Lower leg skin (tissue), 3 donors: ENCODE data around the gene DNAJC11.

Experiments
- POLR2A ChIP-seq, 2 donors: fragments of 450-650 bp; IDR thresholded peaks; one replicate each; pipeline ENCODE4 v1.6.1; 2016 to 2017; ENCODE audit warnings: antibody characterized with exemption in 2 of 2, mild to moderate bottlenecking in 1 of 2, moderate library complexity in 1 of 2
- TF ChIP-seq, protein P1 (sequence below), 3 donors: fragments of 450-650 bp; IDR thresholded peaks; one replicate each; pipeline ENCODE4 v1.5.1; 2016; ENCODE audit warnings: antibody characterized with exemption in 3 of 3, mild to moderate bottlenecking in 3 of 3, moderate library complexity in 2 of 3

DNA sequence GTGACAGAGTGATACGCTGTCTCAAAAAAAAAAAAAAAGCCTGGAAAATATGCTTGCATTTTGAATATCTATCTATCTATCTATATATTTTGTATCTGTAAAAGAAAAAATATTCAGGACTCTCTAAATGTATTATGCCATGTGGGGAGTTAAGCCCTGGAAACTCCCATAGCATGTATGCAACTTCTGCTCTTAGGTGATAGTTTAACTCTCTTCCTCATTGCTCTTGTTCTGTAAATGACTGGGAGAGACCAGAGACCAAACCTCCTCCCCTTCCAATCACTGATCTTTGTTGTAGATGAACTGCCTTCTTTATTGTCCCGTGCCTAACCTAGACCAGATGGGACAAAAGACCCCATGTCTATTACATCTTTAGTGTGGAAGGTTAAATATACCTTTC is 46.1 kb upstream of the DNAJC11 start:
- TF ChIP-seq, protein P1, sequence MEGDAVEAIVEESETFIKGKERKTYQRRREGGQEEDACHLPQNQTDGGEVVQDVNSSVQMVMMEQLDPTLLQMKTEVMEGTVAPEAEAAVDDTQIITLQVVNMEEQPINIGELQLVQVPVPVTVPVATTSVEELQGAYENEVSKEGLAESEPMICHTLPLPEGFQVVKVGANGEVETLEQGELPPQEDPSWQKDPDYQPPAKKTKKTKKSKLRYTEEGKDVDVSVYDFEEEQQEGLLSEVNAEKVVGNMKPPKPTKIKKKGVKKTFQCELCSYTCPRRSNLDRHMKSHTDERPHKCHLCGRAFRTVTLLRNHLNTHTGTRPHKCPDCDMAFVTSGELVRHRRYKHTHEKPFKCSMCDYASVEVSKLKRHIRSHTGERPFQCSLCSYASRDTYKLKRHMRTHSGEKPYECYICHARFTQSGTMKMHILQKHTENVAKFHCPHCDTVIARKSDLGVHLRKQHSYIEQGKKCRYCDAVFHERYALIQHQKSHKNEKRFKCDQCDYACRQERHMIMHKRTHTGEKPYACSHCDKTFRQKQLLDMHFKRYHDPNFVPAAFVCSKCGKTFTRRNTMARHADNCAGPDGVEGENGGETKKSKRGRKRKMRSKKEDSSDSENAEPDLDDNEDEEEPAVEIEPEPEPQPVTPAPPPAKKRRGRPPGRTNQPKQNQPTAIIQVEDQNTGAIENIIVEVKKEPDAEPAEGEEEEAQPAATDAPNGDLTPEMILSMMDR (IDR thresholded peaks at IDR 0.05), result no peak
- no peak for TF ChIP-seq POLR2A (IDR thresholded peaks at IDR 0.05)
